Kidney epithelial cell (primary cell): Measurements from ENCODE around the gene USP12. TPM values are rescaled to one million over a fixed set of nuclear protein-coding genes. Genes with fewer than 3 reads are reported as not detected.

Experiments used
- DNase-seq: peaks from one replicate; pipeline ENCODE4 v3.0.0-alpha.2; 2010; ENCODE audit warnings: low read depth
- H3K27me3 ChIP-seq: 2 replicates; pipeline ENCODE4 v1.6.0; 2011; ENCODE audit warnings: low read length; ENCODE audit not compliant: control insufficient read depth, insufficient read depth
- H3K36me3 ChIP-seq: 2 replicates; pipeline ENCODE4 v1.5.1; 2011; ENCODE audit warnings: low read length; ENCODE audit not compliant: control insufficient read depth, insufficient read depth
- H3K4me3 ChIP-seq: 2 replicates; pipeline ENCODE4 v1.5.1; 2011; ENCODE audit warnings: low read depth, mild to moderate bottlenecking, control low read depth, low read length
- CTCF ChIP-seq: IDR thresholded peaks from 2 replicates; pipeline ENCODE4 v1.5.1; 2011; ENCODE audit warnings: mild to moderate bottlenecking, moderate library complexity, low read length, control low read depth, inconsistent platforms; ENCODE audit not compliant: insufficient read depth, poor library complexity, severe bottlenecking
- total RNA-seq: library from RNA; depleted of rRNA; stranded (reverse); fragments of >200 nt; gene quantifications from 2 replicates; pipeline ENCODE4 v1.2.3, GENCODE V29; 2015

USP12 gene
- total RNA-seq, 1 donor from 2014 or later = 13.8 TPM

GRCh38 chr13:27020415-27020814, 151.2 kb downstream of the USP12 start:
- DNase-seq = no peak
- H3K36me3 ChIP-seq = no peaks in the 10 kb centered on the region
- H3K27me3 ChIP-seq = no peaks in the 10 kb centered on the region
- no peak overlapping the region for H3K4me3 ChIP-seq
- no peak for TF ChIP-seq CTCF

- H3K27me3 ChIP-seq = no peaks in the 10 kb centered on the region
- no peak for TF ChIP-seq CTCF
- no peak for DNase-seq
- no peaks in the 10 kb centered on the region for H3K36me3 ChIP-seq
- H3K4me3 ChIP-seq = no peak overlapping the region
These were observed 152.7 kb downstream of the USP12 start for GRCh38 chr13:27018882-27019281.

- Histone ChIP-seq H3K36me3 (no peaks in the 10 kb centered on the region), H3K27me3 (no peaks in the 10 kb centered on the region), H3K4me3 (no peak overlapping the region)
- DNase-seq = no peak
- no peak for TF ChIP-seq CTCF
These were observed 153.2 kb downstream of the USP12 start for GRCh38 chr13:27018344-27018861.

GRCh38 chr13:27016875-27017274, 154.7 kb downstream of the USP12 start:
- H3K36me3 ChIP-seq = no peaks in the 10 kb centered on the region
- no peak overlapping the region for H3K4me3 ChIP-seq
- H3K27me3 ChIP-seq = no peaks in the 10 kb centered on the region
- TF ChIP-seq CTCF = no peak
- DNase-seq = no peak

Other genes starting within 250 kb of the USP12 start
- 861 and 1,245 TPM in 2 replicates for gene RPL21, start 79.7 kb upstream of the USP12 start, total RNA-seq
- 1.6 and 2.6 TPM in 2 replicates for gene RASL11A, start 99.0 kb upstream of the USP12 start, total RNA-seq